GM12878 (cell line): ENCODE results near the gene MEG3. TPM values are rescaled to one million over a fixed set of nuclear protein-coding genes. Genes with fewer than 3 reads are reported as not detected.

Experiments
- ATAC-seq: fragments of 200-7000 bp; cut with Tn5 transposase; 3 replicates; pipeline ENCODE4 v1.9.1; 2020; ENCODE audit warnings: mild to moderate bottlenecking, moderate library complexity
- BruUV-seq: library from RNA; stranded (reverse); fragments of 400-500 nt; replicated peaks from 2 replicates; lab custom pipeline; 2021; lab: Mats Ljungman, UMichigan
- CTCF ChIA-PET: fragments of 300-600 bp; sonication (Branson Sonifier 250); formaldehyde crosslinking; extraction: SDS; loops from one replicate; lab custom pipeline; 2021; ENCODE audit warnings: inconsistent platforms; lab: Yijun Ruan, JAX
- POLR2A ChIA-PET: fragments of 350-600 bp; formaldehyde crosslinking; extraction: SDS; loops from one replicate; lab custom pipeline; 2021; ENCODE audit warnings: inconsistent platforms; lab: Charles Lee
- RAD21 ChIA-PET: fragments of 300-600 bp; sonication (Branson Sonifier 250); formaldehyde crosslinking; loops from one replicate; lab custom pipeline; 2023; ENCODE audit warnings: antibody characterized with exemption; ENCODE audit not compliant: unreplicated experiment; lab: Charles Lee
- SMC1A ChIA-PET: fragments of 300-600 bp; sonication (Branson Sonifier 250); formaldehyde crosslinking; loops from one replicate; lab custom pipeline; 2023; ENCODE audit not compliant: unreplicated experiment, uncharacterized antibody; lab: Charles Lee
- DNase-seq: peaks from one replicate; pipeline ENCODE4 v3.0.0-alpha.2; 2011; ENCODE audit warnings: low read depth, low spot score
- FAIRE-seq: peaks from 3 replicates; lab custom pipeline; 2011; peaks lifted over from hg19 to GRCh38; lab: Jason Lieb, UNC
- H2AFZ ChIP-seq: 2 replicates; pipeline ENCODE4 v1.6.0; 2011; ENCODE audit warnings: low read depth, low read length, control low read depth; ENCODE audit not compliant: control insufficient read depth
- H3K27ac ChIP-seq: 2 replicates; pipeline ENCODE4 v1.5.1; 2011; ENCODE audit warnings: control low read depth; ENCODE audit not compliant: control insufficient read depth, insufficient read depth
- H3K27me3 ChIP-seq, 2 experiments: replicated peaks in 1 of 2; 2 replicates each; pipeline versions ENCODE4 v1.6.0 to v1.6.1; 2011; ENCODE audit warnings: low read length in 1 of 2; ENCODE audit not compliant: control insufficient read depth in 2 of 2, insufficient read depth in 2 of 2
- H3K36me3 ChIP-seq, 2 experiments: 2 replicates each; pipeline ENCODE4 v1.5.1; 2011; ENCODE audit warnings: low read length in 1 of 2; ENCODE audit not compliant: control insufficient read depth in 2 of 2, insufficient read depth in 2 of 2
- H3K4me1 ChIP-seq: 2 replicates; pipeline ENCODE4 v1.6.1; 2011; ENCODE audit warnings: mild to moderate bottlenecking, low read length, moderate library complexity, mixed read lengths; ENCODE audit not compliant: control insufficient read depth, insufficient read depth
- H3K4me2 ChIP-seq: 2 replicates; pipeline ENCODE4 v1.6.0; 2011; ENCODE audit warnings: control low read depth; ENCODE audit not compliant: control insufficient read depth, insufficient read depth
- H3K4me3 ChIP-seq: fragments of 200-600 bp; sonication (generic); 2 replicates; pipeline ENCODE4 v1.5.1; 2016
- H3K79me2 ChIP-seq: 2 replicates; pipeline ENCODE4 v1.6.0; 2011; ENCODE audit warnings: low read length; ENCODE audit not compliant: control insufficient read depth, insufficient read depth
- H3K9ac ChIP-seq: 2 replicates; pipeline ENCODE4 v1.8.0; 2011; ENCODE audit warnings: low read length, control low read depth, mixed read lengths; ENCODE audit not compliant: control insufficient read depth, insufficient read depth
- H3K9me3 ChIP-seq: replicated peaks from 3 replicates; pipeline ENCODE4 v1.5.1; 2011; ENCODE audit warnings: mild to moderate bottlenecking, low read length; ENCODE audit not compliant: control insufficient read depth, insufficient read depth
- H4K20me1 ChIP-seq: 2 replicates; pipeline ENCODE4 v1.6.0; 2011; ENCODE audit not compliant: control insufficient read depth, insufficient read depth
- BHLHE40 ChIP-seq, 2 experiments: fragments of 450-650 bp in 1 of 2; IDR thresholded peaks; 2 replicates each; pipeline ENCODE4 v1.6.1; 2011 to 2017; ENCODE audit warnings: low read depth in 2 of 2, borderline replicate concordance in 1 of 2, improper control_type of control experiment in 1 of 2, low read length in 1 of 2, mild to moderate bottlenecking in 1 of 2
- CBFB ChIP-seq: IDR thresholded peaks from 2 replicates; pipeline ENCODE4 v1.6.1; 2016; ENCODE audit warnings: antibody characterized with exemption, low read depth
- ETV6 ChIP-seq, 2 experiments: fragments of 450-650 bp in 1 of 2; IDR thresholded peaks in 1 of 2; conservative IDR thresholded peaks in 1 of 2; 2 replicates each; pipeline ENCODE4 v1.6.1; 2014; ENCODE audit warnings: antibody characterized with exemption in 1 of 2, borderline replicate concordance in 1 of 2, low read depth in 1 of 2, mild to moderate bottlenecking in 1 of 2, moderate library complexity in 1 of 2
- FOS ChIP-seq: IDR thresholded peaks from 3 replicates; pipeline ENCODE4 v1.6.1; 2011; ENCODE audit warnings: borderline replicate concordance; ENCODE audit not compliant: insufficient read length; ENCODE audit errors: extremely low read depth
- JUNB ChIP-seq: IDR thresholded peaks from 2 replicates; pipeline ENCODE4 v1.6.1; 2016; ENCODE audit warnings: antibody characterized with exemption, mild to moderate bottlenecking
- NFXL1 ChIP-seq: fragments of 450-650 bp; IDR thresholded peaks from 2 replicates; pipeline ENCODE4 v1.6.1; 2017; ENCODE audit warnings: antibody characterized with exemption, mild to moderate bottlenecking, borderline replicate concordance
- NFYB ChIP-seq: IDR thresholded peaks from 2 replicates; pipeline ENCODE4 v1.6.1; 2011; ENCODE audit warnings: low read depth, mild to moderate bottlenecking, low read length, improper control_type of control experiment, moderate library complexity; ENCODE audit not compliant: insufficient read depth
- NR2F1 ChIP-seq: fragments of 450-650 bp; conservative IDR thresholded peaks from 2 replicates; pipeline ENCODE4 v1.6.1; 2017; ENCODE audit warnings: mild to moderate bottlenecking
- POLR2AphosphoS2 ChIP-seq: IDR thresholded peaks from 2 replicates; pipeline ENCODE4 v1.6.1; 2011; ENCODE audit warnings: low read depth, mild to moderate bottlenecking, low read length, improper control_type of control experiment, moderate library complexity
- POLR2AphosphoS5 ChIP-seq: IDR thresholded peaks from 2 replicates; pipeline ENCODE4 v1.6.1; 2011; ENCODE audit warnings: mild to moderate bottlenecking, low read length, inconsistent platforms
- RB1 ChIP-seq: fragments of 450-650 bp; formaldehyde crosslinking; IDR thresholded peaks from 2 replicates; pipeline ENCODE4 v1.6.1; 2017; ENCODE audit warnings: mild to moderate bottlenecking, borderline replicate concordance
- TARDBP ChIP-seq: IDR thresholded peaks from 2 replicates; pipeline ENCODE4 v1.6.1; 2016; ENCODE audit warnings: borderline replicate concordance
- WGBS: methylation state at CpG from one replicate; pipeline ENCODE4 v1.1.6; 2016; ENCODE audit warnings: low lambda C conversion rate; ENCODE audit not compliant: insufficient replicate concordance, insufficient coverage; ENCODE audit errors: missing lambda C conversion rate; 5-methylcytosine and 5-hydroxymethylcytosine counted together
- in situ Hi-C: fragments of 300-500 bp; cut with MboI; formaldehyde crosslinking; loops from 9 replicates; pipeline ENCODE4 v1.14.3; 2018; ENCODE audit warnings: mixed read lengths
- intact Hi-C: fragments of 100-400 bp; cut with micrococcal nuclease; formaldehyde crosslinking; loops from one replicate; pipeline ENCODE4 v1.14.2; 2022; ENCODE audit not compliant: unreplicated experiment
- polyA plus RNA-seq, 11 experiments: library from polyadenylated mRNA; depleted of rRNA in 4 of 11; unstranded in 6 of 11; stranded (reverse) in 5 of 11; fragments of >200 nt; fragmentation: Nextera tagmentation in 4 of 11; fragmentation: Illumina TruSeq in 1 of 11; extraction: Ambion mirVana in 4 of 11; extraction: Trizol in 1 of 11; gene quantifications; 1 replicate in 1 of 11; 2 replicates in 10 of 11; pipeline versions ENCODE4 v1.2.1 to v1.2.3, GENCODE V29; 2011 to 2016; ENCODE audit warnings: inconsistent platforms in 2 of 11, missing spikeins in 2 of 11, low read depth in 1 of 11
- total RNA-seq, 4 experiments: library from RNA; depleted of rRNA in 3 of 4; stranded (reverse); fragments of >200 nt in 3 of 4; fragmentation: Illumina TruSeq in 1 of 4; extraction: Trizol in 1 of 4; gene quantifications; 2 replicates each; pipeline versions ENCODE4 v1.2.1 to v1.2.3, GENCODE V29; 2013 to 2021
- TF ChIP-seq, protein P1 (sequence below): fragments of 450-650 bp; formaldehyde crosslinking; IDR thresholded peaks from 2 replicates; pipeline ENCODE4 v1.4.0; 2020; ENCODE audit warnings: mild to moderate bottlenecking, moderate library complexity
- TF ChIP-seq, protein P2 (sequence below): fragments of 450-650 bp; IDR thresholded peaks from 2 replicates; pipeline ENCODE4 v1.6.1; 2017; ENCODE audit warnings: borderline replicate concordance

Gene MEG3
- total and polyA plus RNA-seq, 10 of the 15 experiments (the other 5 are each of a cell fraction or from before 2014, with no cell fraction given), result 0.03 to 2.9 (median 0.95) TPM; not detected in 7

DNA sequence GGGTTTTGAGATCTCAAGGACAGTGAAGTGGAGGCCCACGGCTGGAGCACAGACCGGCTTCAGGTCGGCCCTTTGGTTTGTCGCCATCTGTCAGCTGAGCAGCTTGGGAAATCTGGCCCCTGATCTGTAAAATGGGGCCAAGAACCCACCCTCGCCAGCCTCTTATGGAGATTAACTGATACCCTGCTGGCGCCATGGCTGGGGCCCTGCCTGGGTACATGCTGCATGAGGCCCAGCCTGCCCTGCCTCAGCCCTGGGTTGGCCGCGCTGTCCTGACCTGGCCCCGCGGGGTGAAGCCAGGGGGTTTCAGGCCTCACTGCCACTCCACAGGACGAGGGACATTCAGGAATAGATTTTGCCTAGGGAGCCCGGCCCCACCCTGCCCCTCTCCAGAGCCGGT lies 33.9 kb upstream of the MEG3 start:
- ChIA-PET POLR2A (no interaction called here), RAD21 (no interaction called here)
- no peak overlapping the region for H2AFZ ChIP-seq
- no TSS peak for BruUV-seq
- no peak for FAIRE-seq
- no peaks in the 10 kb centered on the region; a peak in 1 of 4 replicates for H3K27me3 ChIP-seq
- TF ChIP-seq CBFB (no peak), NR2F1 (no peak), JUNB (no peak), NFYB (no peak), TARDBP (no peak), BHLHE40 (IDR thresholded peaks at IDR 0.05; ENCODE audit: borderline replicate concordance in 1 of 2, low read depth in 2 of 2, low read length in 1 of 2) (no peak), POLR2AphosphoS5 (no peak), NFXL1 (no peak), RB1 (no peak), ETV6 (conservative IDR thresholded peaks at IDR 0.05 in 1 of 2, IDR thresholded peaks at IDR 0.05 in 1 of 2; ENCODE audit: borderline replicate concordance in 1 of 2, low read depth in 1 of 2) (no peak), POLR2AphosphoS2 (no peak), FOS (no peak)
- TF ChIP-seq, protein P1, sequence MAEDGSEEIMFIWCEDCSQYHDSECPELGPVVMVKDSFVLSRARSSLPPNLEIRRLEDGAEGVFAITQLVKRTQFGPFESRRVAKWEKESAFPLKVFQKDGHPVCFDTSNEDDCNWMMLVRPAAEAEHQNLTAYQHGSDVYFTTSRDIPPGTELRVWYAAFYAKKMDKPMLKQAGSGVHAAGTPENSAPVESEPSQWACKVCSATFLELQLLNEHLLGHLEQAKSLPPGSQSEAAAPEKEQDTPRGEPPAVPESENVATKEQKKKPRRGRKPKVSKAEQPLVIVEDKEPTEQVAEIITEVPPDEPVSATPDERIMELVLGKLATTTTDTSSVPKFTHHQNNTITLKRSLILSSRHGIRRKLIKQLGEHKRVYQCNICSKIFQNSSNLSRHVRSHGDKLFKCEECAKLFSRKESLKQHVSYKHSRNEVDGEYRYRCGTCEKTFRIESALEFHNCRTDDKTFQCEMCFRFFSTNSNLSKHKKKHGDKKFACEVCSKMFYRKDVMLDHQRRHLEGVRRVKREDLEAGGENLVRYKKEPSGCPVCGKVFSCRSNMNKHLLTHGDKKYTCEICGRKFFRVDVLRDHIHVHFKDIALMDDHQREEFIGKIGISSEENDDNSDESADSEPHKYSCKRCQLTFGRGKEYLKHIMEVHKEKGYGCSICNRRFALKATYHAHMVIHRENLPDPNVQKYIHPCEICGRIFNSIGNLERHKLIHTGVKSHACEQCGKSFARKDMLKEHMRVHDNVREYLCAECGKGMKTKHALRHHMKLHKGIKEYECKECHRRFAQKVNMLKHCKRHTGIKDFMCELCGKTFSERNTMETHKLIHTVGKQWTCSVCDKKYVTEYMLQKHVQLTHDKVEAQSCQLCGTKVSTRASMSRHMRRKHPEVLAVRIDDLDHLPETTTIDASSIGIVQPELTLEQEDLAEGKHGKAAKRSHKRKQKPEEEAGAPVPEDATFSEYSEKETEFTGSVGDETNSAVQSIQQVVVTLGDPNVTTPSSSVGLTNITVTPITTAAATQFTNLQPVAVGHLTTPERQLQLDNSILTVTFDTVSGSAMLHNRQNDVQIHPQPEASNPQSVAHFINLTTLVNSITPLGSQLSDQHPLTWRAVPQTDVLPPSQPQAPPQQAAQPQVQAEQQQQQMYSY (CRISPR knock-in tag), result no peak
- TF ChIP-seq, protein P2, sequence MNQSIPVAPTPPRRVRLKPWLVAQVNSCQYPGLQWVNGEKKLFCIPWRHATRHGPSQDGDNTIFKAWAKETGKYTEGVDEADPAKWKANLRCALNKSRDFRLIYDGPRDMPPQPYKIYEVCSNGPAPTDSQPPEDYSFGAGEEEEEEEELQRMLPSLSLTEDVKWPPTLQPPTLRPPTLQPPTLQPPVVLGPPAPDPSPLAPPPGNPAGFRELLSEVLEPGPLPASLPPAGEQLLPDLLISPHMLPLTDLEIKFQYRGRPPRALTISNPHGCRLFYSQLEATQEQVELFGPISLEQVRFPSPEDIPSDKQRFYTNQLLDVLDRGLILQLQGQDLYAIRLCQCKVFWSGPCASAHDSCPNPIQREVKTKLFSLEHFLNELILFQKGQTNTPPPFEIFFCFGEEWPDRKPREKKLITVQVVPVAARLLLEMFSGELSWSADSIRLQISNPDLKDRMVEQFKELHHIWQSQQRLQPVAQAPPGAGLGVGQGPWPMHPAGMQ, result no peak
- TF ChIP-seq, all 136 proteins: peak for 0
- no peak for DNase-seq
- no peak overlapping the region for H3K27ac ChIP-seq
- no peak overlapping the region for H3K4me2 ChIP-seq
- no peaks in the 10 kb centered on the region for H3K4me1 ChIP-seq
- ChIA-PET SMC1A (no interaction called here), CTCF (no interaction called here)
- ATAC-seq, result no peak
- intact Hi-C loops (no loop called here), in situ Hi-C loops (no loop called here)
- no peaks in the 10 kb centered on the region for H3K79me2 ChIP-seq
- H3K9ac ChIP-seq, result no peak overlapping the region
- no peaks in the 10 kb centered on the region for H3K36me3 ChIP-seq
- H3K9me3 ChIP-seq, result no peaks in the 10 kb centered on the region
- no peaks in the 10 kb centered on the region for H4K20me1 ChIP-seq
- 72% methylated on average over 11 of the region's 13 CpGs for WGBS
- H3K4me3 ChIP-seq, result no peak overlapping the region
